Liver (tissue), 9 donors: ENCODE data around the gene IFT81. TPM values are rescaled to one million over a fixed set of nuclear protein-coding genes. Genes with fewer than 3 reads are reported as not detected.

ENCODE experiments used
- DNase-seq: peaks from one replicate; pipeline ENCODE4 v3.0.0-alpha.2; 2017; ENCODE audit warnings: low spot score
- H3K27ac ChIP-seq, 2 donors: one replicate each; pipeline ENCODE4 v1.7.0; 2013; ENCODE audit warnings: inconsistent platforms in 2 of 2, low read length in 2 of 2, control low read depth in 1 of 2, low read depth in 1 of 2, mild to moderate bottlenecking in 1 of 2
- H3K27me3 ChIP-seq, 4 donors: one replicate each; pipeline versions ENCODE4 v1.6.1 to v1.7.0; 2013; ENCODE audit warnings: low read length in 3 of 4, inconsistent platforms in 1 of 4, mild to moderate bottlenecking in 1 of 4, moderate library complexity in 1 of 4; ENCODE audit not compliant: control insufficient read depth in 4 of 4, insufficient read depth in 4 of 4
- H3K36me3 ChIP-seq, 4 donors: one replicate each; pipeline versions ENCODE4 v1.6.1 to v1.7.0; 2013; ENCODE audit warnings: low read length in 3 of 4, mild to moderate bottlenecking in 3 of 4, low read depth in 1 of 4, moderate library complexity in 1 of 4; ENCODE audit not compliant: control insufficient read depth in 4 of 4, insufficient read depth in 3 of 4
- H3K4me1 ChIP-seq, 4 donors: one replicate each; pipeline versions ENCODE4 v1.6.1 to v1.7.0; 2013; ENCODE audit warnings: low read length in 3 of 4, mild to moderate bottlenecking in 3 of 4, moderate library complexity in 1 of 4; ENCODE audit not compliant: control insufficient read depth in 4 of 4, insufficient read depth in 4 of 4
- H3K4me3 ChIP-seq, 3 donors: one replicate each; pipeline versions ENCODE4 v1.6.1 to v1.7.0; 2013; ENCODE audit warnings: low read length in 3 of 3, control low read depth in 1 of 3, low read depth in 1 of 3, mild to moderate bottlenecking in 1 of 3
- H3K9ac ChIP-seq, 2 donors: one replicate each; pipeline ENCODE4 v1.7.0; 2013; ENCODE audit warnings: low read length in 2 of 2, mild to moderate bottlenecking in 2 of 2, moderate library complexity in 2 of 2, control low read depth in 1 of 2, low read depth in 1 of 2
- H3K9me3 ChIP-seq, 4 donors: one replicate each; pipeline versions ENCODE4 v1.6.1 to v1.7.0; 2013; ENCODE audit warnings: low read length in 3 of 4; ENCODE audit not compliant: control insufficient read depth in 4 of 4
- EGR1 ChIP-seq, 2 donors: IDR thresholded peaks; 2 replicates each; pipeline ENCODE4 v1.6.1; 2016 to 2018; ENCODE audit warnings: antibody characterized with exemption in 2 of 2, low read depth in 2 of 2
- FOXA1 ChIP-seq: IDR thresholded peaks from 2 replicates; pipeline ENCODE4 v1.6.1; 2016; ENCODE audit warnings: antibody characterized with exemption
- FOXA2 ChIP-seq: IDR thresholded peaks from 2 replicates; pipeline ENCODE4 v1.6.1; 2016; ENCODE audit warnings: antibody characterized with exemption
- GABPA ChIP-seq, 2 donors: IDR thresholded peaks in 1 of 2; conservative IDR thresholded peaks in 1 of 2; 2 replicates each; pipeline ENCODE4 v1.6.1; 2016; ENCODE audit warnings: antibody characterized with exemption in 2 of 2, mild to moderate bottlenecking in 1 of 2, moderate library complexity in 1 of 2
- HNF4A ChIP-seq, 2 donors: conservative IDR thresholded peaks; 2 replicates each; pipeline ENCODE4 v1.6.1; 2016; ENCODE audit warnings: antibody characterized with exemption in 2 of 2, mild to moderate bottlenecking in 2 of 2
- HNF4G ChIP-seq: IDR thresholded peaks from 2 replicates; pipeline ENCODE4 v1.6.1; 2016; ENCODE audit warnings: antibody characterized with exemption
- JUND ChIP-seq, 2 donors: IDR thresholded peaks; 2 replicates each; pipeline ENCODE4 v1.6.1; 2016; ENCODE audit warnings: antibody characterized with exemption in 2 of 2
- NR2F2 ChIP-seq: IDR thresholded peaks from 2 replicates; pipeline ENCODE4 v1.6.1; 2016; ENCODE audit warnings: antibody characterized with exemption
- RAD21 ChIP-seq, 2 donors: IDR thresholded peaks; 2 replicates each; pipeline ENCODE4 v1.6.1; 2016; ENCODE audit warnings: antibody characterized with exemption in 2 of 2, mild to moderate bottlenecking in 2 of 2
- RXRA ChIP-seq, 2 donors: IDR thresholded peaks; 2 replicates each; pipeline ENCODE4 v1.6.1; 2017 to 2018; ENCODE audit warnings: antibody characterized with exemption in 2 of 2, mild to moderate bottlenecking in 1 of 2
- SP1 ChIP-seq: IDR thresholded peaks from 2 replicates; pipeline ENCODE4 v1.6.1; 2018; ENCODE audit warnings: antibody characterized with exemption, mild to moderate bottlenecking
- TAF1 ChIP-seq: conservative IDR thresholded peaks from 2 replicates; pipeline ENCODE4 v1.6.1; 2016; ENCODE audit warnings: antibody characterized with exemption, mild to moderate bottlenecking
- YY1 ChIP-seq: IDR thresholded peaks from 2 replicates; pipeline ENCODE4 v1.6.1; 2016; ENCODE audit warnings: antibody characterized with exemption, mild to moderate bottlenecking
- WGBS: extraction: QIAGEN DNeasy Blood & Tissue Kit; methylation state at CpG from one replicate; pipeline ENCODE4 v1.1.7; 2013; 5-methylcytosine and 5-hydroxymethylcytosine counted together
- polyA plus RNA-seq, 2 donors: library from polyadenylated mRNA; stranded (reverse) in 1 of 2; unstranded in 1 of 2; fragments of 200-250 nt in 1 of 2; fragments of >200 nt in 1 of 2; fragmentation: Nextera tagmentation in 1 of 2; extraction: Ambion mirVana in 1 of 2; gene quantifications; one replicate each; pipeline versions ENCODE4 v1.2.1 to v1.2.3, GENCODE V29; 2013 to 2015
- total RNA-seq, 2 donors: library from RNA; depleted of rRNA; stranded (reverse); fragments of >200 nt; gene quantifications; one replicate each; pipeline ENCODE4 v1.2.3, GENCODE V29; 2014
- TF ChIP-seq, protein P1 (sequence below): IDR thresholded peaks from 2 replicates; pipeline ENCODE4 v1.6.1; 2016; ENCODE audit warnings: antibody characterized with exemption, mild to moderate bottlenecking
- TF ChIP-seq, protein P2 (sequence below): IDR thresholded peaks from 2 replicates; pipeline ENCODE4 v1.6.1; 2016; ENCODE audit warnings: antibody characterized with exemption
- TF ChIP-seq, protein P3 (sequence below): IDR thresholded peaks from 2 replicates; pipeline ENCODE4 v1.6.1; 2016; ENCODE audit warnings: antibody characterized with exemption
- TF ChIP-seq, protein P4 (sequence below): IDR thresholded peaks from 2 replicates; pipeline ENCODE4 v1.6.1; 2016; ENCODE audit warnings: antibody characterized with exemption
- TF ChIP-seq, protein P5 (sequence below): fragments of 150-350 bp; IDR thresholded peaks from 2 replicates; pipeline ENCODE4 v1.5.1; 2017; ENCODE audit warnings: improper control_type of control experiment, low read depth, low read length; ENCODE audit not compliant: missing input control
- donor health status: healthy.
- donor health status: healthy.
- donor health status: healthy.
- donor health status: healthy.
- donor health status: healthy.

Gene IFT81
- total and polyA plus RNA-seq, 4 donors, result 1.9 to 4.9 (median 2.8) TPM

DNA sequence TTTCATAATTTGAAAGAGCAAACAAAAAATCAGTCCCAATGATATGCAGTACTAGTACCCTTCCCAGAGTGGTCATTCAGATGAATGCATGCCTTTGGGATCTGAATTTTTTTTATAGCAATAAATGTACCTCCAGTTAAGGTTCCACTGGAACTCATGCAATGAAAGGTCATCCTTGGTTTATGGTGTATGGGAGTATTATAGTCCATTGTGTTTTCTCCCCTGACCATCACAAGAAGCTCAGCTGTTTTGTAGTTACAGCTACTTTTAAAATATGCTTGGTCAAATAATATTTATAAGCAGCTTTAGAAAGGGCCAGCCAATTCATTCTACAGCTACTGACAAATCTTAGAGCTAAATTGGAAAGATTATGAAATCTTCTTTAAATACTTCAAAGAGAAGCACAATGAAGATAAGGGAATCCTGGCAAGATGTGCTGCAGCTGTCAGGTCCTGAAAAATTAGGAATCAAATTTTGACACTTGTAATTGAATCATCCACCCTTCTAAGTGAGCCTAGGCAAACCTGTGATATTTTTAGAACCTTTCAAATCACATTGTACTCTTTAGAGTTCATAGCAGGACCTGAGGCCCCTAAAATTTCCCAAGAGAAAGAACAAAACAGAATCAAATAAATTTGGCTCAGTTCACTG lies 46.5 kb downstream of the IFT81 start:
- Histone ChIP-seq H3K9ac (no peak overlapping the region), H3K4me3 (no peak overlapping the region), H3K27me3 (no peaks in the 10 kb centered on the region), H3K9me3 (no peaks in the 10 kb centered on the region), H3K36me3 (peaks cover 0 to 3% (median under 1%) of the 10 kb centered on the region in 4 donors), H3K27ac (no peak overlapping the region), H3K4me1 (no peaks in the 10 kb centered on the region)
- DNase-seq, result no peak
- TF ChIP-seq, protein P1, sequence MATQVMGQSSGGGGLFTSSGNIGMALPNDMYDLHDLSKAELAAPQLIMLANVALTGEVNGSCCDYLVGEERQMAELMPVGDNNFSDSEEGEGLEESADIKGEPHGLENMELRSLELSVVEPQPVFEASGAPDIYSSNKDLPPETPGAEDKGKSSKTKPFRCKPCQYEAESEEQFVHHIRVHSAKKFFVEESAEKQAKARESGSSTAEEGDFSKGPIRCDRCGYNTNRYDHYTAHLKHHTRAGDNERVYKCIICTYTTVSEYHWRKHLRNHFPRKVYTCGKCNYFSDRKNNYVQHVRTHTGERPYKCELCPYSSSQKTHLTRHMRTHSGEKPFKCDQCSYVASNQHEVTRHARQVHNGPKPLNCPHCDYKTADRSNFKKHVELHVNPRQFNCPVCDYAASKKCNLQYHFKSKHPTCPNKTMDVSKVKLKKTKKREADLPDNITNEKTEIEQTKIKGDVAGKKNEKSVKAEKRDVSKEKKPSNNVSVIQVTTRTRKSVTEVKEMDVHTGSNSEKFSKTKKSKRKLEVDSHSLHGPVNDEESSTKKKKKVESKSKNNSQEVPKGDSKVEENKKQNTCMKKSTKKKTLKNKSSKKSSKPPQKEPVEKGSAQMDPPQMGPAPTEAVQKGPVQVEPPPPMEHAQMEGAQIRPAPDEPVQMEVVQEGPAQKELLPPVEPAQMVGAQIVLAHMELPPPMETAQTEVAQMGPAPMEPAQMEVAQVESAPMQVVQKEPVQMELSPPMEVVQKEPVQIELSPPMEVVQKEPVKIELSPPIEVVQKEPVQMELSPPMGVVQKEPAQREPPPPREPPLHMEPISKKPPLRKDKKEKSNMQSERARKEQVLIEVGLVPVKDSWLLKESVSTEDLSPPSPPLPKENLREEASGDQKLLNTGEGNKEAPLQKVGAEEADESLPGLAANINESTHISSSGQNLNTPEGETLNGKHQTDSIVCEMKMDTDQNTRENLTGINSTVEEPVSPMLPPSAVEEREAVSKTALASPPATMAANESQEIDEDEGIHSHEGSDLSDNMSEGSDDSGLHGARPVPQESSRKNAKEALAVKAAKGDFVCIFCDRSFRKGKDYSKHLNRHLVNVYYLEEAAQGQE, result no peak
- TF ChIP-seq HNF4G (no peak), NR2F2 (no peak)
- TF ChIP-seq, protein P2, sequence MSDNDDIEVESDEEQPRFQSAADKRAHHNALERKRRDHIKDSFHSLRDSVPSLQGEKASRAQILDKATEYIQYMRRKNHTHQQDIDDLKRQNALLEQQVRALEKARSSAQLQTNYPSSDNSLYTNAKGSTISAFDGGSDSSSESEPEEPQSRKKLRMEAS, result no peak

DNA sequence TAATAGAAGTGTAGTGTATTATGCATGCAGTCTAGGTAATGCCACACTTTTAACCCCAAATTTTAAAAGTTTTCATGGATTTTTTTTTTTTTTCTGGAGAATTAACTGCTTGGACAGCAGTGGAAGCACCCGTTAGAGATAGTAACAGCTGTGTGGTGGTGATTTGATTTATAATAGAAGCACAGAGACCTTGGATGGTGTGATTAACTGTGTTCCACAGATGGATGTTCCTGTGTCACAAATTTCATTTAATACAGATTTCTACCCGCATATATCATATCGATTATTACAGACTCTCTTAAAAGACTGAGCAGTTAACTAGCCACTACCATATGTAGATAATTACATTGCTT lies 47.0 kb downstream of the IFT81 start:
- H3K4me3 ChIP-seq, result no peak overlapping the region
- DNase-seq, result no peak
- no peak overlapping the region for H3K9ac ChIP-seq
- no peaks in the 10 kb centered on the region for H3K9me3 ChIP-seq
- no peaks in the 10 kb centered on the region for H3K27me3 ChIP-seq
- H3K4me1 ChIP-seq, result no peaks in the 10 kb centered on the region
- peaks cover 0 to 3% (median under 1%) of the 10 kb centered on the region in 4 donors for H3K36me3 ChIP-seq
- no peak for TF ChIP-seq NR2F2
- TF ChIP-seq, protein P2, result no peak
- no peak for TF ChIP-seq HNF4G
- TF ChIP-seq, protein P3, sequence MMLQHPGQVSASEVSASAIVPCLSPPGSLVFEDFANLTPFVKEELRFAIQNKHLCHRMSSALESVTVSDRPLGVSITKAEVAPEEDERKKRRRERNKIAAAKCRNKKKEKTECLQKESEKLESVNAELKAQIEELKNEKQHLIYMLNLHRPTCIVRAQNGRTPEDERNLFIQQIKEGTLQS, result no peak
- no peak for TF ChIP-seq HNF4A (conservative IDR thresholded peaks at IDR 0.05)
- TF ChIP-seq, protein P4, sequence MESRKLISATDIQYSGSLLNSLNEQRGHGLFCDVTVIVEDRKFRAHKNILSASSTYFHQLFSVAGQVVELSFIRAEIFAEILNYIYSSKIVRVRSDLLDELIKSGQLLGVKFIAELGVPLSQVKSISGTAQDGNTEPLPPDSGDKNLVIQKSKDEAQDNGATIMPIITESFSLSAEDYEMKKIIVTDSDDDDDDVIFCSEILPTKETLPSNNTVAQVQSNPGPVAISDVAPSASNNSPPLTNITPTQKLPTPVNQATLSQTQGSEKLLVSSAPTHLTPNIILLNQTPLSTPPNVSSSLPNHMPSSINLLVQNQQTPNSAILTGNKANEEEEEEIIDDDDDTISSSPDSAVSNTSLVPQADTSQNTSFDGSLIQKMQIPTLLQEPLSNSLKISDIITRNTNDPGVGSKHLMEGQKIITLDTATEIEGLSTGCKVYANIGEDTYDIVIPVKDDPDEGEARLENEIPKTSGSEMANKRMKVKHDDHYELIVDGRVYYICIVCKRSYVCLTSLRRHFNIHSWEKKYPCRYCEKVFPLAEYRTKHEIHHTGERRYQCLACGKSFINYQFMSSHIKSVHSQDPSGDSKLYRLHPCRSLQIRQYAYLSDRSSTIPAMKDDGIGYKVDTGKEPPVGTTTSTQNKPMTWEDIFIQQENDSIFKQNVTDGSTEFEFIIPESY, result no peak
- TF ChIP-seq TAF1, result no peak
- TF ChIP-seq RAD21 (IDR thresholded peaks at IDR 0.05), result no peak
- TF ChIP-seq, protein P5, sequence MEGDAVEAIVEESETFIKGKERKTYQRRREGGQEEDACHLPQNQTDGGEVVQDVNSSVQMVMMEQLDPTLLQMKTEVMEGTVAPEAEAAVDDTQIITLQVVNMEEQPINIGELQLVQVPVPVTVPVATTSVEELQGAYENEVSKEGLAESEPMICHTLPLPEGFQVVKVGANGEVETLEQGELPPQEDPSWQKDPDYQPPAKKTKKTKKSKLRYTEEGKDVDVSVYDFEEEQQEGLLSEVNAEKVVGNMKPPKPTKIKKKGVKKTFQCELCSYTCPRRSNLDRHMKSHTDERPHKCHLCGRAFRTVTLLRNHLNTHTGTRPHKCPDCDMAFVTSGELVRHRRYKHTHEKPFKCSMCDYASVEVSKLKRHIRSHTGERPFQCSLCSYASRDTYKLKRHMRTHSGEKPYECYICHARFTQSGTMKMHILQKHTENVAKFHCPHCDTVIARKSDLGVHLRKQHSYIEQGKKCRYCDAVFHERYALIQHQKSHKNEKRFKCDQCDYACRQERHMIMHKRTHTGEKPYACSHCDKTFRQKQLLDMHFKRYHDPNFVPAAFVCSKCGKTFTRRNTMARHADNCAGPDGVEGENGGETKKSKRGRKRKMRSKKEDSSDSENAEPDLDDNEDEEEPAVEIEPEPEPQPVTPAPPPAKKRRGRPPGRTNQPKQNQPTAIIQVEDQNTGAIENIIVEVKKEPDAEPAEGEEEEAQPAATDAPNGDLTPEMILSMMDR, result no peak
- TF ChIP-seq FOXA2, result no peak
- TF ChIP-seq EGR1 (IDR thresholded peaks at IDR 0.05; ENCODE audit: low read depth in 2 of 2), result no peak
- no peak for TF ChIP-seq YY1
- TF ChIP-seq, protein P1, result no peak
- TF ChIP-seq GABPA (IDR thresholded peaks at IDR 0.05 in 1 of 2, conservative IDR thresholded peaks at IDR 0.05 in 1 of 2), result no peak
- no peak for TF ChIP-seq SP1
- no peak for TF ChIP-seq RXRA (IDR thresholded peaks at IDR 0.05)
- no peak for TF ChIP-seq FOXA1
- no peak for TF ChIP-seq JUND (IDR thresholded peaks at IDR 0.05)
- no peak overlapping the region for H3K27ac ChIP-seq
- WGBS, result 96% methylated on average over 3 of the region's 3 CpGs
